Activated naive CD8-positive, alpha-beta T cell treated with anti-CD3 and anti-CD28 coated beads, Interleukin-2, amount 10 ng/mL, durations not matched to agents 7 days and 5 days (primary cell): ENCODE measurements around the gene IGFL1. TPM values are rescaled to one million over a fixed set of nuclear protein-coding genes. Genes with fewer than 3 reads are reported as not detected.
"Not testable (repeated sequence)": the region's sequence is repeated elsewhere in the genome, so short reads cannot be mapped to it uniquely, and the experiment has no call there.

Source experiments
- ATAC-seq: fragments of 150-1000 bp; cut with Tn5 transposase; one replicate; pipeline ENCODE4 v1.10.0; 2021; ENCODE audit warnings: low read depth, moderate library complexity
- POLR2A ChIA-PET: fragments of 350-600 bp; sonication (Branson Sonifier 250); formaldehyde crosslinking; loops from one replicate; lab custom pipeline; 2021; ENCODE audit warnings: antibody characterized with exemption; lab: Charles Lee
- DNase-seq: peaks from one replicate; pipeline ENCODE4 v3.0.0; 2021
- H3K27ac Mint-ChIP-seq: one replicate; pipeline ENCODE4 v1.8.0; 2022; ENCODE audit warnings: mild to moderate bottlenecking, mixed read lengths
- H3K27me3 Mint-ChIP-seq: one replicate; pipeline ENCODE4 v1.8.0; 2022; ENCODE audit warnings: mild to moderate bottlenecking, moderate library complexity, mixed read lengths
- H3K36me3 Mint-ChIP-seq: one replicate; pipeline ENCODE4 v1.8.0; 2021; ENCODE audit warnings: mild to moderate bottlenecking, mixed read lengths
- H3K4me1 Mint-ChIP-seq: one replicate; pipeline ENCODE4 v1.8.0; 2021; ENCODE audit warnings: mixed read lengths
- H3K4me3 Mint-ChIP-seq: one replicate; pipeline ENCODE4 v1.8.0; 2022; ENCODE audit warnings: mild to moderate bottlenecking, moderate library complexity, mixed read lengths
- H3K9me3 Mint-ChIP-seq: one replicate; pipeline ENCODE4 v1.8.0; 2021; ENCODE audit warnings: mixed read lengths
- total RNA-seq, 2 experiments: library from RNA; stranded (reverse); gene quantifications; one replicate each; pipeline ENCODE4 v1.2.3, GENCODE V29; 2021

Gene IGFL1
- total RNA-seq, 2 experiments from 2014 or later: not detected

- Mint-ChIP-seq H3K27ac (no peak overlapping the region), H3K4me1 (peaks cover 4% of the 10 kb centered on the region), H3K9me3 (no peaks in the 10 kb centered on the region), H3K4me3 (no peak overlapping the region), H3K27me3 (peaks cover 44% of the 10 kb centered on the region), H3K36me3 (no peaks in the 10 kb centered on the region)
- POLR2A ChIA-PET: no interaction called here
- ATAC-seq (no peak), DNase-seq (no peak)
Observed at GRCh38 chr19:46221981-46222610, 7.4 kb upstream of the IGFL1 start.

- H3K36me3 Mint-ChIP-seq, H3K4me1 Mint-ChIP-seq, DNase-seq, H3K27ac Mint-ChIP-seq, H3K9me3 Mint-ChIP-seq, H3K4me3 Mint-ChIP-seq, ATAC-seq, POLR2A ChIA-PET: not testable (repeated sequence)
- peaks cover 45% of the 10 kb centered on the region for H3K27me3 Mint-ChIP-seq
Observed at GRCh38 chr19:46223787-46224186, 5.8 kb upstream of the IGFL1 start.

- Mint-ChIP-seq H3K36me3 (no peaks in the 10 kb centered on the region), H3K4me1 (peaks cover 4% of the 10 kb centered on the region), H3K27ac (no peak overlapping the region), H3K27me3 (peaks cover 38% of the 10 kb centered on the region), H3K9me3 (no peaks in the 10 kb centered on the region), H3K4me3 (no peak overlapping the region)
- ATAC-seq: no peak
- POLR2A ChIA-PET: no interaction called here
- no peak for DNase-seq
Observed at GRCh38 chr19:46224773-46225172, 4.8 kb upstream of the IGFL1 start.

GRCh38 chr19:46225558-46226004 lies 4.0 kb upstream of the IGFL1 start:
- Mint-ChIP-seq H3K4me3 (no peak overlapping the region), H3K27ac (no peak overlapping the region), H3K9me3 (no peaks in the 10 kb centered on the region), H3K27me3 (peaks cover 38% of the 10 kb centered on the region), H3K36me3 (no peaks in the 10 kb centered on the region), H3K4me1 (peaks cover 4% of the 10 kb centered on the region)
- ATAC-seq: no peak
- no peak for DNase-seq
- POLR2A ChIA-PET: no interaction called here

- H3K4me1 Mint-ChIP-seq: peaks cover 4% of the 10 kb centered on the region
- no peak for DNase-seq
- no peaks in the 10 kb centered on the region for H3K36me3 Mint-ChIP-seq
- POLR2A ChIA-PET: no interaction called here
- no peak overlapping the region for H3K27ac Mint-ChIP-seq
- no peak overlapping the region for H3K4me3 Mint-ChIP-seq
- no peak for ATAC-seq
- no peaks in the 10 kb centered on the region for H3K9me3 Mint-ChIP-seq
- peaks cover 43% of the 10 kb centered on the region for H3K27me3 Mint-ChIP-seq
Observed at GRCh38 chr19:46226438-46226973, 3.0 kb upstream of the IGFL1 start.

GRCh38 chr19:46232029-46232428 lies 2.5 kb downstream of the IGFL1 start:
- no peak for DNase-seq
- peaks cover 35% of the 10 kb centered on the region for H3K27me3 Mint-ChIP-seq
- no peak for ATAC-seq
- POLR2A ChIA-PET: no interaction called here
- H3K9me3 Mint-ChIP-seq: no peaks in the 10 kb centered on the region
- no peak overlapping the region for H3K4me3 Mint-ChIP-seq
- no peaks in the 10 kb centered on the region for H3K4me1 Mint-ChIP-seq
- no peaks in the 10 kb centered on the region for H3K36me3 Mint-ChIP-seq
- H3K27ac Mint-ChIP-seq: no peak overlapping the region

GRCh38 chr19:46232468-46232867 lies 2.9 kb downstream of the IGFL1 start:
- DNase-seq: no peak
- no peaks in the 10 kb centered on the region for H3K4me1 Mint-ChIP-seq
- peaks cover 32% of the 10 kb centered on the region for H3K27me3 Mint-ChIP-seq
- no peak for ATAC-seq
- H3K27ac Mint-ChIP-seq: no peak overlapping the region
- H3K36me3 Mint-ChIP-seq: no peaks in the 10 kb centered on the region
- POLR2A ChIA-PET: no interaction called here
- H3K9me3 Mint-ChIP-seq: no peaks in the 10 kb centered on the region
- H3K4me3 Mint-ChIP-seq: no peak overlapping the region

GRCh38 chr19:46232938-46233621 lies 3.5 kb downstream of the IGFL1 start:
- no peak overlapping the region for H3K4me3 Mint-ChIP-seq

GRCh38 chr19:46233871-46234270 lies 4.3 kb downstream of the IGFL1 start:
- ATAC-seq, H3K9me3 Mint-ChIP-seq, DNase-seq, H3K4me1 Mint-ChIP-seq, POLR2A ChIA-PET, H3K27ac Mint-ChIP-seq, H3K36me3 Mint-ChIP-seq, H3K4me3 Mint-ChIP-seq: not testable (repeated sequence)
- H3K27me3 Mint-ChIP-seq: peaks cover 33% of the 10 kb centered on the region

More at GRCh38 chr19:46232938-46233621, 3.5 kb downstream of the IGFL1 start:
- DNase-seq: no peak
- Mint-ChIP-seq H3K36me3 (no peaks in the 10 kb centered on the region), H3K9me3 (no peaks in the 10 kb centered on the region), H3K27me3 (peaks cover 32% of the 10 kb centered on the region), H3K4me1 (no peaks in the 10 kb centered on the region), H3K27ac (no peak overlapping the region)
- POLR2A ChIA-PET: no interaction called here
- no peak for ATAC-seq

- DNase-seq, POLR2A ChIA-PET, H3K36me3 Mint-ChIP-seq, H3K9me3 Mint-ChIP-seq, H3K4me3 Mint-ChIP-seq, H3K27ac Mint-ChIP-seq, ATAC-seq, H3K4me1 Mint-ChIP-seq: not testable (repeated sequence)
- peaks cover 34% of the 10 kb centered on the region for H3K27me3 Mint-ChIP-seq
Observed at GRCh38 chr19:46238141-46238540, 8.6 kb downstream of the IGFL1 start.

- no peak overlapping the region for H3K27ac Mint-ChIP-seq
- H3K36me3 Mint-ChIP-seq: no peaks in the 10 kb centered on the region
- H3K9me3 Mint-ChIP-seq: no peaks in the 10 kb centered on the region
- no peak overlapping the region for H3K4me3 Mint-ChIP-seq
- no peak for ATAC-seq
- peaks cover 40% of the 10 kb centered on the region for H3K27me3 Mint-ChIP-seq
- no peaks in the 10 kb centered on the region for H3K4me1 Mint-ChIP-seq
- POLR2A ChIA-PET: no interaction called here
- DNase-seq: no peak
Observed at GRCh38 chr19:46239193-46240024, 9.9 kb downstream of the IGFL1 start.

GRCh38 chr19:46240693-46241092 lies 11.2 kb downstream of the IGFL1 start:
- POLR2A ChIA-PET: interaction anchor here (0.7 kb wide), 1 partner anchor 72 kb away, joined by 4 read pairs; no protein-coding TSS in a partner anchor
- DNase-seq: no peak
- no peak for ATAC-seq
- Mint-ChIP-seq H3K4me1 (no peaks in the 10 kb centered on the region), H3K36me3 (no peaks in the 10 kb centered on the region), H3K9me3 (no peaks in the 10 kb centered on the region), H3K4me3 (no peak overlapping the region), H3K27ac (no peak overlapping the region), H3K27me3 (peaks cover 45% of the 10 kb centered on the region)

- POLR2A ChIA-PET: no interaction called here
- H3K27me3 Mint-ChIP-seq: peaks cover 53% of the 10 kb centered on the region
Observed at GRCh38 chr19:46241626-46242025, 12.1 kb downstream of the IGFL1 start.

More at GRCh38 chr19:46241626-46242025, 12.1 kb downstream of the IGFL1 start:
- H3K9me3 Mint-ChIP-seq: no peaks in the 10 kb centered on the region
- no peak overlapping the region for H3K27ac Mint-ChIP-seq
- no peak overlapping the region for H3K4me3 Mint-ChIP-seq
- no peaks in the 10 kb centered on the region for H3K36me3 Mint-ChIP-seq
- DNase-seq: no peak
- no peaks in the 10 kb centered on the region for H3K4me1 Mint-ChIP-seq
- no peak for ATAC-seq
